Spinal cord (tissue), 10 donors: ENCODE data around the gene KRT13. TPM values are rescaled to one million over a fixed set of nuclear protein-coding genes. Genes with fewer than 3 reads are reported as not detected.

Experiments used
- DNase-seq, 6 donors: peaks; one replicate each; pipeline versions ENCODE4 v3.0.0 to v3.0.0-alpha.2; 2013 to 2015; ENCODE audit warnings: low spot score in 6 of 6, low read depth in 4 of 6
- H3K27ac ChIP-seq: one replicate; pipeline ENCODE4 v1.5.1; 2013; ENCODE audit warnings: low read depth, low read length, control low read depth
- H3K27me3 ChIP-seq: one replicate; pipeline ENCODE4 v1.6.1; 2013; ENCODE audit warnings: low read length; ENCODE audit not compliant: control insufficient read depth, insufficient read depth
- H3K36me3 ChIP-seq: one replicate; pipeline ENCODE4 v1.6.1; 2013; ENCODE audit warnings: low read length; ENCODE audit not compliant: control insufficient read depth, insufficient read depth
- H3K4me1 ChIP-seq: one replicate; pipeline ENCODE4 v1.6.1; 2013; ENCODE audit warnings: low read length; ENCODE audit not compliant: control insufficient read depth, insufficient read depth
- H3K4me3 ChIP-seq: one replicate; pipeline ENCODE4 v1.5.1; 2013; ENCODE audit warnings: low read depth, low read length, control low read depth
- H3K9me3 ChIP-seq: one replicate; pipeline ENCODE4 v1.6.1; 2013; ENCODE audit warnings: low read length; ENCODE audit not compliant: control insufficient read depth, insufficient read depth
- WGBS: methylation state at CpG from one replicate; pipeline ENCODE4 v1.1.5; 2013; ENCODE audit warnings: missing lambda C conversion rate; ENCODE audit not compliant: insufficient coverage; 5-methylcytosine and 5-hydroxymethylcytosine counted together
- polyA plus RNA-seq, 2 donors: library from polyadenylated mRNA; unstranded; fragments of 120-200 nt; gene quantifications; one replicate each; pipeline ENCODE4 v1.2.1, GENCODE V29; 2013; ENCODE audit not compliant: insufficient read length in 2 of 2
- total RNA-seq, 2 donors: library from RNA; depleted of rRNA in 1 of 2; stranded (reverse); fragments of 120-200 nt in 1 of 2; fragments of >200 nt in 1 of 2; gene quantifications; one replicate each; pipeline versions ENCODE4 v1.2.3 to v1.2.4, GENCODE V29; 2013 to 2014
- donor health status: healthy.

KRT13 gene
- total and polyA plus RNA-seq, 4 donors = 0.30 to 0.83 TPM; not detected in 2

GRCh38 chr17:41531993-41532392 is 26.6 kb upstream of the KRT13 start:
- Histone ChIP-seq H3K27ac (no peak overlapping the region), H3K27me3 (peaks cover 32% of the 10 kb centered on the region), H3K9me3 (no peaks in the 10 kb centered on the region), H3K36me3 (no peaks in the 10 kb centered on the region), H3K4me1 (peaks cover 14% of the 10 kb centered on the region), H3K4me3 (no peak overlapping the region)
- DNase-seq = no peak
- WGBS = 100% methylated on average over 1 of the region's 1 CpG

- no peak overlapping the region for H3K4me3 ChIP-seq
- no peaks in the 10 kb centered on the region for H3K36me3 ChIP-seq
- 88% methylated on average over 4 of the region's 8 CpGs for WGBS
- peaks cover 14% of the 10 kb centered on the region for H3K4me1 ChIP-seq
- no peaks in the 10 kb centered on the region for H3K9me3 ChIP-seq
- no peak for DNase-seq
- peaks cover 41% of the 10 kb centered on the region for H3K27me3 ChIP-seq
- H3K27ac ChIP-seq = no peak overlapping the region
Observed at GRCh38 chr17:41530062-41531048, 24.9 kb upstream of the KRT13 start.

GRCh38 chr17:41529491-41529915 is 24.1 kb upstream of the KRT13 start:
- no peaks in the 10 kb centered on the region for H3K9me3 ChIP-seq
- no peak overlapping the region for H3K4me3 ChIP-seq
- DNase-seq = no peak
- 50% methylated on average over 4 of the region's 5 CpGs for WGBS
- H3K36me3 ChIP-seq = no peaks in the 10 kb centered on the region
- no peak overlapping the region for H3K27ac ChIP-seq
- peaks cover 14% of the 10 kb centered on the region for H3K4me1 ChIP-seq
- peaks cover 41% of the 10 kb centered on the region for H3K27me3 ChIP-seq

GRCh38 chr17:41528959-41529353 is 23.5 kb upstream of the KRT13 start:
- H3K4me1 ChIP-seq = peaks cover 16% of the 10 kb centered on the region
- H3K27ac ChIP-seq = no peak overlapping the region
- 49% methylated on average over 10 of the region's 10 CpGs for WGBS
- no peaks in the 10 kb centered on the region for H3K9me3 ChIP-seq
- H3K4me3 ChIP-seq = no peak overlapping the region
- no peaks in the 10 kb centered on the region for H3K36me3 ChIP-seq
- H3K27me3 ChIP-seq = peaks cover 41% of the 10 kb centered on the region
- DNase-seq = no peak

- 11% methylated on average over 62 of the region's 62 CpGs for WGBS
- H3K27ac ChIP-seq = no peak overlapping the region
- H3K27me3 ChIP-seq = peaks cover 41% of the 10 kb centered on the region
Observed at GRCh38 chr17:41527063-41528023, 21.9 kb upstream of the KRT13 start.

GRCh38 chr17:41524261-41524660 is 18.8 kb upstream of the KRT13 start:
- no peaks in the 10 kb centered on the region for H3K9me3 ChIP-seq
- WGBS = 92% methylated on average over 10 of the region's 11 CpGs
- peaks cover 31% of the 10 kb centered on the region for H3K27me3 ChIP-seq
- no peak overlapping the region for H3K4me3 ChIP-seq
- no peak overlapping the region for H3K27ac ChIP-seq
- no peaks in the 10 kb centered on the region for H3K36me3 ChIP-seq
- DNase-seq = no peak
- peaks cover 29% of the 10 kb centered on the region for H3K4me1 ChIP-seq

More at GRCh38 chr17:41527063-41528023, 21.9 kb upstream of the KRT13 start:
- Histone ChIP-seq H3K4me3 (peak overlapping the region; percentile 40), H3K9me3 (no peaks in the 10 kb centered on the region), H3K4me1 (peaks cover 20% of the 10 kb centered on the region), H3K36me3 (no peaks in the 10 kb centered on the region)
- no peak for DNase-seq

GRCh38 chr17:41523787-41524186 is 18.4 kb upstream of the KRT13 start:
- Histone ChIP-seq H3K27me3 (peaks cover 26% of the 10 kb centered on the region), H3K9me3 (no peaks in the 10 kb centered on the region), H3K36me3 (no peaks in the 10 kb centered on the region), H3K4me3 (no peak overlapping the region), H3K27ac (no peak overlapping the region), H3K4me1 (peaks cover 31% of the 10 kb centered on the region)
- WGBS = 59% methylated on average over 19 of the region's 19 CpGs
- peak in 3 of 6 donors; percentile 17 to 69 (median 61) for DNase-seq

- H3K27ac ChIP-seq = no peak overlapping the region
- no CpG with 5 or more reads among the region's 4 CpGs for WGBS
- H3K9me3 ChIP-seq = no peaks in the 10 kb centered on the region
- no peak for DNase-seq
- H3K36me3 ChIP-seq = no peaks in the 10 kb centered on the region
- H3K27me3 ChIP-seq = peaks cover 21% of the 10 kb centered on the region
- peaks cover 28% of the 10 kb centered on the region for H3K4me1 ChIP-seq
- H3K4me3 ChIP-seq = no peak overlapping the region
Observed at GRCh38 chr17:41523225-41523593, 17.8 kb upstream of the KRT13 start.
